ENCODE data around the gene ACOXL. TPM values are rescaled to one million over a fixed set of nuclear protein-coding genes. Genes with fewer than 3 reads are reported as not detected.

The ACOXL gene
- total and polyA plus RNA-seq, 2 of the 8 experiments (the other 6 are each of a cell fraction or from before 2014, with no cell fraction given), result 11.4 to 20.6 TPM

DNA sequence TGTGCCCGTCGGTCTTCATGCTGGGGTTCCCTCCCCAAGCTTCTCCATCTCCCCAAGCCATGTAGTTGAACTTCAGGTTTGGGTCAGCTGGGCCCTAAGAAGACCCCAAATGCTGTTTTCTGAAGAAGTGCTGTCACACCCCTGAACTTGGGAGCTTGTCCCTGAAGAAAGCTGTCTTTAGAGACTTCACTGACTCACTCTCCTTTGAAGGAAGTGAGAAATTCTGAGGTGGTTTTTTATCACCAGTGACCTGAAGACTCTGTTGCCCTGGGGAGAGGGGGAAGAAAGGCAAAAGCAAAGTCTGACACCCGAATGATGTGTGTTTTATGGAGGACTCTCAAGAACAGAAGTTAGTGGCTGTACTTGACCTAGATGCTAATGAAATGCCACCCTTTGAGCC, 304.8 kb downstream of the ACOXL start:
- H3K79me1 ChIP-seq (ENCODE audit: low read depth, low read length), result no peaks in the 10 kb centered on the region
- no peak overlapping the region for H2AK5ac ChIP-seq (ENCODE audit: low read depth, low read length)
- ChIA-PET POLR2A (ENCODE audit: partially characterized antibody) (interaction anchor here (0.6 kb wide), 1 partner anchor 210 kb away, joined by 3 read pairs; no protein-coding TSS in a partner anchor), CTCF (ENCODE audit: partially characterized antibody) (no interaction called here)
- H2BK15ac ChIP-seq (ENCODE audit: low read length), result no peak overlapping the region
- H3K9ac ChIP-seq (replicated peaks in 1 of 4; ENCODE audit: extremely low read depth in 1 of 4, low read depth in 3 of 4, low read length in 3 of 4), result no peak overlapping the region
- H4K20me1 ChIP-seq (replicated peaks in 1 of 2; ENCODE audit: control insufficient read depth in 1 of 2, insufficient read depth in 2 of 2, low read length in 2 of 2), result no peaks in the 10 kb centered on the region
- no peak for FAIRE-seq
- no peak overlapping the region for H3K4me2 ChIP-seq (ENCODE audit: insufficient read depth in 1 of 2, low read depth in 2 of 2, low read length in 2 of 2)
- TF ChIP-seq POU5F1 (IDR thresholded peaks at IDR 0.05; ENCODE audit: low read depth, low read length) (no peak), EGR1 (IDR thresholded peaks at IDR 0.05; ENCODE audit: borderline replicate concordance, low read depth, low read length) (no peak), SIX5 (IDR thresholded peaks at IDR 0.05; ENCODE audit: low read depth, low read length) (no peak), ASH2L (IDR thresholded peaks at IDR 0.05; ENCODE audit: low read length) (no peak)
- H3K18ac ChIP-seq (ENCODE audit: extremely low read depth, low read length), result no peak overlapping the region
- H3K36me3 ChIP-seq (ENCODE audit: control insufficient read depth in 2 of 4, insufficient read depth in 4 of 4, low read length in 3 of 4), result no peaks in the 10 kb centered on the region; a peak in 1 of 8 replicates
- H2BK5ac ChIP-seq (ENCODE audit: low read depth, low read length), result no peak overlapping the region
- H4K91ac ChIP-seq (replicated peaks; ENCODE audit: insufficient read length, low read length), result no peak overlapping the region
- H3K9me3 ChIP-seq (ENCODE audit: insufficient read depth in 2 of 2, low read depth in 1 of 2, low read length in 1 of 2), result no peaks in the 10 kb centered on the region
- H3K14ac ChIP-seq (ENCODE audit: insufficient read length), result no peak overlapping the region
- H3K23ac ChIP-seq (ENCODE audit: insufficient read length), result no peak overlapping the region
- H3K56ac ChIP-seq (replicated peaks; ENCODE audit: insufficient read length, low read depth, low read length), result no peak overlapping the region
- no peaks in the 10 kb centered on the region for H3K79me2 ChIP-seq (ENCODE audit: control insufficient read depth in 1 of 2, insufficient read depth in 2 of 2, low read length in 2 of 2)
- 97% methylated on average over 3 of the region's 3 CpGs; no CpG with 5 or more reads in 1 of the 2 experiments for WGBS, 2 experiments (ENCODE audit: extremely low coverage in 1 of 2, insufficient coverage in 1 of 2, insufficient read length in 1 of 2, insufficient replicate concordance in 2 of 2, low coverage in 1 of 2, low lambda C conversion rate in 2 of 2, missing lambda C conversion rate in 1 of 2)
- peaks cover 0 to 3% (median 0%) of the 10 kb centered on the region in 4 experiments; a peak in 1 of 7 replicates for H3K27me3 ChIP-seq (replicated peaks in 1 of 4; ENCODE audit: control insufficient read depth in 3 of 4, extremely low read depth in 1 of 4, insufficient read depth in 3 of 4, low read length in 3 of 4)
- H2AFZ ChIP-seq (ENCODE audit: low read length), result no peak overlapping the region
- no peak overlapping the region for H2BK120ac ChIP-seq (replicated peaks; ENCODE audit: low read depth, low read length)
- H2BK12ac ChIP-seq (ENCODE audit: low read depth, low read length), result no peak overlapping the region
- no peak overlapping the region for H3K4ac ChIP-seq (replicated peaks; ENCODE audit: insufficient read length, low read depth, low read length)
- DNase-seq (ENCODE audit: low read depth in 1 of 2, low spot score in 2 of 2), result no peak
- peaks cover 0 to 2% (median 0%) of the 10 kb centered on the region in 4 experiments; a peak in 2 of 7 replicates for H3K4me1 ChIP-seq (replicated peaks in 1 of 4; ENCODE audit: control insufficient read depth in 3 of 4, insufficient read depth in 4 of 4, low read length in 3 of 4)
- no peak overlapping the region for H2BK20ac ChIP-seq (ENCODE audit: low read length)
- H3K27ac ChIP-seq (ENCODE audit: low read depth, low read length), result no peak overlapping the region
- H3K23me2 ChIP-seq (ENCODE audit: low read depth, low read length), result no peaks in the 10 kb centered on the region
- no peak overlapping the region for H3K4me3 ChIP-seq (ENCODE audit: extremely low read depth in 1 of 4, insufficient read depth in 2 of 4, low read depth in 3 of 4, low read length in 4 of 4)
- no peak overlapping the region for H4K8ac ChIP-seq (ENCODE audit: extremely low read depth, insufficient read depth, low read length)
- no peak overlapping the region for H4K5ac ChIP-seq (ENCODE audit: insufficient read length, low read depth, low read length)
